Gastrocnemius medialis (tissue), 4 donors: ENCODE data around the gene GAB2.

Experiments used
- CTCF ChIP-seq, 5 experiments: fragments of 450-650 bp in 3 of 5; fragments of 200-600 bp in 2 of 5; sonication (generic) in 2 of 5; IDR thresholded peaks in 4 of 5; conservative IDR thresholded peaks in 1 of 5; 1 replicate in 4 of 5; 2 replicates in 1 of 5; pipeline ENCODE4 v1.5.1; 2016 to 2019; ENCODE audit warnings: antibody characterized with exemption in 5 of 5, mild to moderate bottlenecking in 3 of 5, moderate library complexity in 3 of 5
- POLR2A ChIP-seq, 2 donors: fragments of 450-650 bp; IDR thresholded peaks; one replicate each; pipeline ENCODE4 v1.6.1; 2017; ENCODE audit warnings: antibody characterized with exemption in 2 of 2, mild to moderate bottlenecking in 2 of 2, moderate library complexity in 2 of 2

DNA sequence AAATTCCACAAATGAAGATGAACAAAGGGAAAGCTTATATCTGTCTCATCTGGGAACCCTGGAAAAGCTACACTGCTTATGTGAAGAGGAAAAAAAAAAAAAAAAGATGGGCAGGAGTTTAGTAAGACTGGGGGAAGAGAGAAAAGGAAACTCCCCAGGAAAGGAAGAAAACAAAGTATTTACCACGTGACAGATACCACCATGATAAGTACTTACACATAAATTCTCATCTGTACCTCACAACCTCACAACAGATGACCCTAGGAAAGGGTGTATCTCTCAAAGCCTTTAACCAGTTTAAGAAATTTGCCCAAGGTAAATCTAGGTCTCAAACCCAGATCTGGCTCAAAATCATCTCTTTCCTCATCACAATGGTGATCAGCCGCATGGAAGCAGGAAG is 77.1 kb downstream of the GAB2 start:
- TF ChIP-seq CTCF (IDR thresholded peaks at IDR 0.05 in 4 of 5, conservative IDR thresholded peaks at IDR 0.05 in 1 of 5) = no peak
- no peak for TF ChIP-seq POLR2A (IDR thresholded peaks at IDR 0.05)
